GM19043 (cell line): ENCODE data around the gene DUSP10.

Experiments used
- ATAC-seq: cut with Tn5 transposase; IDR thresholded peaks from one replicate; pipeline ENCODE4 v1.9.1; 2021; ENCODE audit warnings: low read depth; ENCODE audit not compliant: unreplicated experiment

The DUSP10 gene

DNA sequence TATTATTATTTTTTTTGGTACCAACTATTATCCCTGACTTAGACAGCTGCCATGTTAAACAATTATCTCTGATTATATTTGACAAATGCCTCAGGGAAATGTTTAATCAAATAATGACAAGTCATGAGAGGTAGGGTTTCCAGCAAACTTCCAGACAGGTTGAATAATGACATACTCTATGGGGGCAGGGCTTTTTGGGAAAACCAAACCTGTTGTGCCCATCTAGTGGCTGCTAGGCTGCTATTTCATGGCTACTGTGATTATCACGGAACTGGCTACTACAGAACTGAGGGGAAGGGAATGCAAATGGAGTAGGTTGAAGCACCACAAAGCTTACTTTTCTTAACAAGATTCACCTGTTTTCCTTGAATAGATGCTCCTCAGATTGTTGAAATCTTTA is 77.6 kb downstream of the DUSP10 start:
- ATAC-seq: no peak

GRCh38 chr1:221663321-221663720 is 78.6 kb downstream of the DUSP10 start:
- no peak for ATAC-seq

DNA sequence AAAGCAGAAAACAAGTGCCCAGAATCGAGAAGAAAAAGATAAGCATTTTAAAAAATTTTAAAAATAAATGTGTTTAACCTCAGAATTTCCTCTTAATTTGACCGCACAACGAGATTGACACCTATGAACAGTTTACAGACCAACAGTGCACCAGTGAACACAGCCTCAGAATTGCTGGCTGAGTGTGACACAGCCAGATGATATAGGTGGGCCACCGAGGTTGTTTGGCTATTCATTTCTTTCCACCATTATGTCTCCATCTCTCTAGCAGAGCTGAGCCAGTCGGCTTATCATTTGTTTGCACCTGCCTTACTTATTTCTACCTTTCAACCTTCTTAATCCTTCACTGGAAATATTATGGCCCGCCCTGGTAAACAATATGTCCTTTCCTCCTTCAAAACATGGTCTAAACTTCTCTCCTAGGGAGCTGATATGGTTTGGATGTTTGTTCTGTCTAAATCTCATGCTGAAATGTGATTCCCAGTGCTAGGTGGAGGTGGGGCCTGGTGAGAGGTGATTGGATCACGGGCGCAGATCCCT is 86.1 kb downstream of the DUSP10 start:
- no peak for ATAC-seq
